Measurements from ENCODE around the gene NPIPA1. TPM values are rescaled to one million over a fixed set of nuclear protein-coding genes. Genes with fewer than 3 reads are reported as not detected.

Gene NPIPA1
- total RNA-seq, 1 experiment from 2014 or later, result 116 TPM

DNA sequence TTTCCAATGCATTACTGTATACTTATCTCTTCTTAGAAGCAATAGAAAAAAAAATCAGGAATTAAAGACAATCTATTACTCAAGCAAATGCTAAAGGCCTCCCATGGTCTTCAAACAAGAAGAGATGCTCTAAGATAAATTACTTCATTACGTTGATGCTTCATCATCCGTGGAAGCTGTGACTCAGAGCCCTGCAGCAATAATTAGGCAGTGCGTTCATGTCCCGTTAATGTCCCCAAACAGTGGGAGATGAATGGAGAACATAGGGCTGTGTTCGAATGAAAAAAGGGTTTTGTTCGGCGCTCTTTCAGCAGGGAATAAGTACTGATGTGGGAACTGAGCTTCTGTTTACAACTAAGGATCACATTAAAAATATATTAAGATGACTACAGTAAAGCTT, 21.7 kb downstream of the NPIPA1 start:
- ChIA-PET POLR2A (no interaction called here), CTCF (no interaction called here)
- no peaks in the 10 kb centered on the region for H3K4me1 Mint-ChIP-seq
- no peak overlapping the region for H3K4me3 Mint-ChIP-seq
- H3K36me3 Mint-ChIP-seq, result no peaks in the 10 kb centered on the region
- no peaks in the 10 kb centered on the region; the same call in 1 of the 2 replicates for H3K27me3 Mint-ChIP-seq (ENCODE audit: low read depth)
- H3K27ac Mint-ChIP-seq, result no peak overlapping the region
- no peak for ATAC-seq
- TF ChIP-seq JAZF1 (CRISPR knock-in tag; IDR thresholded peaks at IDR 0.05) (no peak), RELA (CRISPR knock-in tag; IDR thresholded peaks at IDR 0.05; ENCODE audit: borderline replicate concordance) (no peak), ZNF423 (CRISPR knock-in tag; IDR thresholded peaks at IDR 0.05) (no peak), TEAD1 (CRISPR knock-in tag; IDR thresholded peaks at IDR 0.05) (no peak), HMGA2 (CRISPR knock-in tag; IDR thresholded peaks at IDR 0.05) (no peak), EMX1 (CRISPR knock-in tag; IDR thresholded peaks at IDR 0.05) (no peak), NR1H2 (CRISPR knock-in tag; IDR thresholded peaks at IDR 0.05) (no peak), ESRRA (CRISPR knock-in tag; IDR thresholded peaks at IDR 0.05; ENCODE audit: borderline replicate concordance) (no peak), MXD4 (CRISPR knock-in tag; IDR thresholded peaks at IDR 0.05; ENCODE audit: borderline replicate concordance) (no peak), TP53 (CRISPR knock-in tag; IDR thresholded peaks at IDR 0.05) (no peak), ZNF232 (CRISPR knock-in tag; IDR thresholded peaks at IDR 0.05) (no peak)
- TF ChIP-seq, protein P1, sequence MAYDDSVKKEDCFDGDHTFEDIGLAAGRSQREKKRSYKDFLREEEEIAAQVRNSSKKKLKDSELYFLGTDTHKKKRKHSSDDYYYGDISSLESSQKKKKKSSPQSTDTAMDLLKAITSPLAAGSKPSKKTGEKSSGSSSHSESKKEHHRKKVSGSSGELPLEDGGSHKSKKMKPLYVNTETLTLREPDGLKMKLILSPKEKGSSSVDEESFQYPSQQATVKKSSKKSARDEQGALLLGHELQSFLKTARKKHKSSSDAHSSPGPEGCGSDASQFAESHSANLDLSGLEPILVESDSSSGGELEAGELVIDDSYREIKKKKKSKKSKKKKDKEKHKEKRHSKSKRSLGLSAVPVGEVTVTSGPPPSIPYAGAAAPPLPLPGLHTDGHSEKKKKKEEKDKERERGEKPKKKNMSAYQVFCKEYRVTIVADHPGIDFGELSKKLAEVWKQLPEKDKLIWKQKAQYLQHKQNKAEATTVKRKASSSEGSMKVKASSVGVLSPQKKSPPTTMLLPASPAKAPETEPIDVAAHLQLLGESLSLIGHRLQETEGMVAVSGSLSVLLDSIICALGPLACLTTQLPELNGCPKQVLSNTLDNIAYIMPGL (CRISPR knock-in tag; IDR thresholded peaks at IDR 0.05), result no peak
- TF ChIP-seq, protein P2, sequence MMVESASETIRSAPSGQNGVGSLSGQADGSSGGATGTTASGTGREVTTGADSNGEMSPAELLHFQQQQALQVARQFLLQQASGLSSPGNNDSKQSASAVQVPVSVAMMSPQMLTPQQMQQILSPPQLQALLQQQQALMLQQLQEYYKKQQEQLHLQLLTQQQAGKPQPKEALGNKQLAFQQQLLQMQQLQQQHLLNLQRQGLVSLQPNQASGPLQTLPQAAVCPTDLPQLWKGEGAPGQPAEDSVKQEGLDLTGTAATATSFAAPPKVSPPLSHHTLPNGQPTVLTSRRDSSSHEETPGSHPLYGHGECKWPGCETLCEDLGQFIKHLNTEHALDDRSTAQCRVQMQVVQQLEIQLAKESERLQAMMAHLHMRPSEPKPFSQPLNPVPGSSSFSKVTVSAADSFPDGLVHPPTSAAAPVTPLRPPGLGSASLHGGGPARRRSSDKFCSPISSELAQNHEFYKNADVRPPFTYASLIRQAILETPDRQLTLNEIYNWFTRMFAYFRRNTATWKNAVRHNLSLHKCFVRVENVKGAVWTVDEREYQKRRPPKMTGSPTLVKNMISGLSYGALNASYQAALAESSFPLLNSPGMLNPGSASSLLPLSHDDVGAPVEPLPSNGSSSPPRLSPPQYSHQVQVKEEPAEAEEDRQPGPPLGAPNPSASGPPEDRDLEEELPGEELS (CRISPR knock-in tag; IDR thresholded peaks at IDR 0.05), result no peak
- TF ChIP-seq, protein P3, sequence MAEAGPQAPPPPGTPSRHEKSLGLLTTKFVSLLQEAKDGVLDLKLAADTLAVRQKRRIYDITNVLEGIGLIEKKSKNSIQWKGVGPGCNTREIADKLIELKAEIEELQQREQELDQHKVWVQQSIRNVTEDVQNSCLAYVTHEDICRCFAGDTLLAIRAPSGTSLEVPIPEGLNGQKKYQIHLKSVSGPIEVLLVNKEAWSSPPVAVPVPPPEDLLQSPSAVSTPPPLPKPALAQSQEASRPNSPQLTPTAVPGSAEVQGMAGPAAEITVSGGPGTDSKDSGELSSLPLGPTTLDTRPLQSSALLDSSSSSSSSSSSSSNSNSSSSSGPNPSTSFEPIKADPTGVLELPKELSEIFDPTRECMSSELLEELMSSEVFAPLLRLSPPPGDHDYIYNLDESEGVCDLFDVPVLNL (CRISPR knock-in tag; IDR thresholded peaks at IDR 0.05; ENCODE audit: borderline replicate concordance, low read depth), result no peak
- TF ChIP-seq, protein P4, sequence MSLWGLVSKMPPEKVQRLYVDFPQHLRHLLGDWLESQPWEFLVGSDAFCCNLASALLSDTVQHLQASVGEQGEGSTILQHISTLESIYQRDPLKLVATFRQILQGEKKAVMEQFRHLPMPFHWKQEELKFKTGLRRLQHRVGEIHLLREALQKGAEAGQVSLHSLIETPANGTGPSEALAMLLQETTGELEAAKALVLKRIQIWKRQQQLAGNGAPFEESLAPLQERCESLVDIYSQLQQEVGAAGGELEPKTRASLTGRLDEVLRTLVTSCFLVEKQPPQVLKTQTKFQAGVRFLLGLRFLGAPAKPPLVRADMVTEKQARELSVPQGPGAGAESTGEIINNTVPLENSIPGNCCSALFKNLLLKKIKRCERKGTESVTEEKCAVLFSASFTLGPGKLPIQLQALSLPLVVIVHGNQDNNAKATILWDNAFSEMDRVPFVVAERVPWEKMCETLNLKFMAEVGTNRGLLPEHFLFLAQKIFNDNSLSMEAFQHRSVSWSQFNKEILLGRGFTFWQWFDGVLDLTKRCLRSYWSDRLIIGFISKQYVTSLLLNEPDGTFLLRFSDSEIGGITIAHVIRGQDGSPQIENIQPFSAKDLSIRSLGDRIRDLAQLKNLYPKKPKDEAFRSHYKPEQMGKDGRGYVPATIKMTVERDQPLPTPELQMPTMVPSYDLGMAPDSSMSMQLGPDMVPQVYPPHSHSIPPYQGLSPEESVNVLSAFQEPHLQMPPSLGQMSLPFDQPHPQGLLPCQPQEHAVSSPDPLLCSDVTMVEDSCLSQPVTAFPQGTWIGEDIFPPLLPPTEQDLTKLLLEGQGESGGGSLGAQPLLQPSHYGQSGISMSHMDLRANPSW (CRISPR knock-in tag; conservative IDR thresholded peaks at IDR 0.05; ENCODE audit: low read depth), result no peak
- TF ChIP-seq, protein P5, sequence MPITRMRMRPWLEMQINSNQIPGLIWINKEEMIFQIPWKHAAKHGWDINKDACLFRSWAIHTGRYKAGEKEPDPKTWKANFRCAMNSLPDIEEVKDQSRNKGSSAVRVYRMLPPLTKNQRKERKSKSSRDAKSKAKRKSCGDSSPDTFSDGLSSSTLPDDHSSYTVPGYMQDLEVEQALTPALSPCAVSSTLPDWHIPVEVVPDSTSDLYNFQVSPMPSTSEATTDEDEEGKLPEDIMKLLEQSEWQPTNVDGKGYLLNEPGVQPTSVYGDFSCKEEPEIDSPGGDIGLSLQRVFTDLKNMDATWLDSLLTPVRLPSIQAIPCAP (CRISPR knock-in tag; IDR thresholded peaks at IDR 0.05), result no peak
- TF ChIP-seq, protein P6, sequence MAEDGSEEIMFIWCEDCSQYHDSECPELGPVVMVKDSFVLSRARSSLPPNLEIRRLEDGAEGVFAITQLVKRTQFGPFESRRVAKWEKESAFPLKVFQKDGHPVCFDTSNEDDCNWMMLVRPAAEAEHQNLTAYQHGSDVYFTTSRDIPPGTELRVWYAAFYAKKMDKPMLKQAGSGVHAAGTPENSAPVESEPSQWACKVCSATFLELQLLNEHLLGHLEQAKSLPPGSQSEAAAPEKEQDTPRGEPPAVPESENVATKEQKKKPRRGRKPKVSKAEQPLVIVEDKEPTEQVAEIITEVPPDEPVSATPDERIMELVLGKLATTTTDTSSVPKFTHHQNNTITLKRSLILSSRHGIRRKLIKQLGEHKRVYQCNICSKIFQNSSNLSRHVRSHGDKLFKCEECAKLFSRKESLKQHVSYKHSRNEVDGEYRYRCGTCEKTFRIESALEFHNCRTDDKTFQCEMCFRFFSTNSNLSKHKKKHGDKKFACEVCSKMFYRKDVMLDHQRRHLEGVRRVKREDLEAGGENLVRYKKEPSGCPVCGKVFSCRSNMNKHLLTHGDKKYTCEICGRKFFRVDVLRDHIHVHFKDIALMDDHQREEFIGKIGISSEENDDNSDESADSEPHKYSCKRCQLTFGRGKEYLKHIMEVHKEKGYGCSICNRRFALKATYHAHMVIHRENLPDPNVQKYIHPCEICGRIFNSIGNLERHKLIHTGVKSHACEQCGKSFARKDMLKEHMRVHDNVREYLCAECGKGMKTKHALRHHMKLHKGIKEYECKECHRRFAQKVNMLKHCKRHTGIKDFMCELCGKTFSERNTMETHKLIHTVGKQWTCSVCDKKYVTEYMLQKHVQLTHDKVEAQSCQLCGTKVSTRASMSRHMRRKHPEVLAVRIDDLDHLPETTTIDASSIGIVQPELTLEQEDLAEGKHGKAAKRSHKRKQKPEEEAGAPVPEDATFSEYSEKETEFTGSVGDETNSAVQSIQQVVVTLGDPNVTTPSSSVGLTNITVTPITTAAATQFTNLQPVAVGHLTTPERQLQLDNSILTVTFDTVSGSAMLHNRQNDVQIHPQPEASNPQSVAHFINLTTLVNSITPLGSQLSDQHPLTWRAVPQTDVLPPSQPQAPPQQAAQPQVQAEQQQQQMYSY (CRISPR knock-in tag; IDR thresholded peaks at IDR 0.05), result no peak
- TF ChIP-seq, protein P7, sequence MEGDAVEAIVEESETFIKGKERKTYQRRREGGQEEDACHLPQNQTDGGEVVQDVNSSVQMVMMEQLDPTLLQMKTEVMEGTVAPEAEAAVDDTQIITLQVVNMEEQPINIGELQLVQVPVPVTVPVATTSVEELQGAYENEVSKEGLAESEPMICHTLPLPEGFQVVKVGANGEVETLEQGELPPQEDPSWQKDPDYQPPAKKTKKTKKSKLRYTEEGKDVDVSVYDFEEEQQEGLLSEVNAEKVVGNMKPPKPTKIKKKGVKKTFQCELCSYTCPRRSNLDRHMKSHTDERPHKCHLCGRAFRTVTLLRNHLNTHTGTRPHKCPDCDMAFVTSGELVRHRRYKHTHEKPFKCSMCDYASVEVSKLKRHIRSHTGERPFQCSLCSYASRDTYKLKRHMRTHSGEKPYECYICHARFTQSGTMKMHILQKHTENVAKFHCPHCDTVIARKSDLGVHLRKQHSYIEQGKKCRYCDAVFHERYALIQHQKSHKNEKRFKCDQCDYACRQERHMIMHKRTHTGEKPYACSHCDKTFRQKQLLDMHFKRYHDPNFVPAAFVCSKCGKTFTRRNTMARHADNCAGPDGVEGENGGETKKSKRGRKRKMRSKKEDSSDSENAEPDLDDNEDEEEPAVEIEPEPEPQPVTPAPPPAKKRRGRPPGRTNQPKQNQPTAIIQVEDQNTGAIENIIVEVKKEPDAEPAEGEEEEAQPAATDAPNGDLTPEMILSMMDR (IDR thresholded peaks at IDR 0.05), result no peak
- 0 out of 2 replicates have a peak, but pooled peaks cover 3% of the 10 kb centered on the region for H3K9me3 Mint-ChIP-seq
- no peak for DNase-seq (ENCODE audit: low spot score)
